GM21526 (cell line): ENCODE data around the gene TSPAN8.
"Not testable (repeated sequence)": the region's sequence is repeated elsewhere in the genome, so short reads cannot be mapped to it uniquely, and the experiment has no call there.

Experiments
- ATAC-seq: cut with Tn5 transposase; IDR thresholded peaks from one replicate; pipeline ENCODE4 v1.9.1; 2021; ENCODE audit warnings: moderate library complexity; ENCODE audit not compliant: unreplicated experiment, low FRiP score

The TSPAN8 gene

GRCh38 chr12:71164568-71165197 lies 6.9 kb upstream of the TSPAN8 start:
- ATAC-seq = no peak

- ATAC-seq = no peak
Observed at GRCh38 chr12:71164166-71164565, 6.4 kb upstream of the TSPAN8 start.

- no peak for ATAC-seq
Observed at GRCh38 chr12:71162832-71163763, 5.3 kb upstream of the TSPAN8 start.

- ATAC-seq = no peak
Observed at GRCh38 chr12:71161591-71161990, 3.8 kb upstream of the TSPAN8 start.

GRCh38 chr12:71160585-71160984 lies 2.8 kb upstream of the TSPAN8 start:
- ATAC-seq = no peak

GRCh38 chr12:71159878-71160277 lies 2.1 kb upstream of the TSPAN8 start:
- ATAC-seq = no peak

GRCh38 chr12:71159264-71159663 lies 1.5 kb upstream of the TSPAN8 start:
- no peak for ATAC-seq

GRCh38 chr12:71158361-71158882 lies 623 bp upstream of the TSPAN8 start:
- no peak for ATAC-seq

GRCh38 chr12:71155225-71155624 lies 2.6 kb downstream of the TSPAN8 start:
- ATAC-seq = no peak

- no peak for ATAC-seq
Observed at GRCh38 chr12:71152851-71153250, 4.9 kb downstream of the TSPAN8 start.

GRCh38 chr12:71150041-71150440 lies 7.8 kb downstream of the TSPAN8 start:
- not testable (repeated sequence) for ATAC-seq

- ATAC-seq = no peak
Observed at GRCh38 chr12:71144682-71145081, 13.1 kb downstream of the TSPAN8 start.

- no peak for ATAC-seq
Observed at GRCh38 chr12:71142956-71143355, 14.8 kb downstream of the TSPAN8 start.

- no peak for ATAC-seq
Observed at GRCh38 chr12:71142016-71142415, 15.8 kb downstream of the TSPAN8 start.

- no peak for ATAC-seq
Observed at GRCh38 chr12:71141378-71141926, 16.3 kb downstream of the TSPAN8 start.

GRCh38 chr12:71139153-71139735 lies 18.6 kb downstream of the TSPAN8 start:
- no peak for ATAC-seq

GRCh38 chr12:71138011-71138410 lies 19.8 kb downstream of the TSPAN8 start:
- no peak for ATAC-seq

- ATAC-seq = no peak
Observed at GRCh38 chr12:71135812-71136176, 22.0 kb downstream of the TSPAN8 start.

- ATAC-seq = no peak
Observed at GRCh38 chr12:71135077-71135811, 22.6 kb downstream of the TSPAN8 start.

- no peak for ATAC-seq
Observed at GRCh38 chr12:71134405-71134804, 23.4 kb downstream of the TSPAN8 start.
